ENCODE measurements around the gene SH3GL2.

Gene SH3GL2

DNA sequence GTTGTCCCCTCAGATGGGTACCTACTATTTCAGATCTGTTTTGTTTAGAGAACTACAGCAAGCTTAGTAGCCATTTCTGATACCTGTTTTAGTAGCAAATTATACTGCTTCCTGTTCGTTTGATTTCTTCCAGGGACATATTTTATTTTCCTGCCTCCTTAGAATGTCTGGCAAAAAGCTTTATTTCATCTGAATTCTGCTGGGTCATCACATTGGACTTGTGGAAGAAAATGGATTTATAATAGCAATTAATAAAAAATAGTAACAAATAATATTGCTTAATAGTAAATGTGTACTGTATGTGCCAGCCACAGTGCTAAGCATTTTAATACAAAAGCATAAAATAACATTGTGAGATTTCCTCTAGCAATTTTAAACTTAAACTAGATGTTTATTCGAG, 79.4 kb downstream of the SH3GL2 start:
- no peak for DNase-seq (ENCODE audit: low read depth in 2 of 2)

DNA sequence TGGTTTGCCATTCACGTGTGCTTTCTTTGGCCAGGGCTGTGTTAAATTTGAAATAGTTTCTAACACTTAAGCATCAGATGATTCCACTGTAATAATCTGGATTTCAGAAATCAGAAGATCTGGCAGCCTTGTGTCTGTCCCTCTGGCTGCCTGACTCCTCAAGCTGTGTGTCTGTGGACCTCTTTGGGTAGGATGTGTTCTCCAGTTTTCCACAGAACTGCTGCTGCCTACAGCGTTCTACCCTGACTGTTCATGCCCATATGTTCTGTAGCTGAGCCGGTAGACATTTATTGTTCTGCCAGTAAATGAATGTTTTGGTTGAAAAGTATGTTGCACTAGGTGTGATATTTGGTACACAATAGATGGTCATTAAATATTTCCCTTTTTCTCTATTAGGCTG, 81.3 kb downstream of the SH3GL2 start:
- no peak for DNase-seq (ENCODE audit: low read depth in 2 of 2)

DNA sequence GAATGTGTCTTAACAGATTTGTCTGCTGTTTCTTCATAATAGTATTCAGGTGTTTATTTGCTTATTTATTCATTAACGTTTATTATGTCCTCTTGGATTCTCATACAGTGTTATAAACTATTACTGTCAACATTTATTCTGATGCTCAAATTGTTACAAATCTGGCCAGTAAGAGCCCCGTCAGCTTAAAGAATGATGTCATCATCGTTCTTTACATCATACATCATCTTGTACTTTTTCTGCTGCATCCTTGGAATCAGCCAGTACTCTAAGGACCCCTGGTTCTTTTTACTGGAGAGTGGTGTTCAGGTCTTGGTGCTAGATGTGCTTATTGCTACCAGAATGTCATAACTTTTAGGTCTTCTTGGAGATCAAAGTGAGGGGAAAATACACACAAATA, 86.6 kb downstream of the SH3GL2 start:
- no peak for DNase-seq (ENCODE audit: low read depth in 2 of 2)

DNA sequence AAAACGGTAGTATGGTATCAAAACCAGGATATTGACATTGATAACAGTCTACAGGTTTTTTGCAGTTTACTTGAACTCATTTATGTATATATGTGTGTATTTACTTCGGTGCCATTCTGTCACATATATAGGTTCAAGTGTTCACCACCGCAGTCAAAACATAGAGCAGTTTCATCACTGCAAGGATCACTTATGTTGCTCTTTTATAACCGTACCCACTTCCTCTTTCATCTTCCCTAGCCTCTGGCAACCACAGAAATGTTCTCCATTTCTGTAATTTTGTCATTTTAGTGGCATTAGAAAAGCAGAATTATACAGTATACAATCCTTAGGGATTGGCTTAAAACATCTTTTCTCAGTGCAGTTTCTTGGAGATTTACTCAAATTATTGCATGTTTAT, 90.3 kb downstream of the SH3GL2 start:
- no peak for DNase-seq (ENCODE audit: low read depth in 2 of 2)

DNA sequence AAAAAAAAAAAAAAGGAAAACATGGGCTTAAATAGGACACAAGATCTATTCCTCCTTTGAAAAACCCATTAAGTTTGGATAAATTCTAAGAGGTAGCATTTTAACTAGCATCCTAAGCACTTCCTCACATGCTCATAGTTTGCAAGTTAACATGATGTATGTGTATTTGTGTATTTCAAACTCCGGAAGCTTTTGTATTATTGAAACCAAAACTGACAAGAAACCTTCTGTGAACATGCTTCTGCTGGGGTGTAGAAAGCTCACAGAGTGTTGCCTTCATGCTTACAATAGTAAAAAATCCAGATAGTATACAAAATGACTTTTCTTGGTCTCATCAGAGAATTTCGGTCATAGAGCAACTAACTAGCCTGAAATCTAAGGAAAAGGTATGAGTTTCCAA, 103.8 kb downstream of the SH3GL2 start:
- no peak for DNase-seq (ENCODE audit: low read depth in 2 of 2)

DNA sequence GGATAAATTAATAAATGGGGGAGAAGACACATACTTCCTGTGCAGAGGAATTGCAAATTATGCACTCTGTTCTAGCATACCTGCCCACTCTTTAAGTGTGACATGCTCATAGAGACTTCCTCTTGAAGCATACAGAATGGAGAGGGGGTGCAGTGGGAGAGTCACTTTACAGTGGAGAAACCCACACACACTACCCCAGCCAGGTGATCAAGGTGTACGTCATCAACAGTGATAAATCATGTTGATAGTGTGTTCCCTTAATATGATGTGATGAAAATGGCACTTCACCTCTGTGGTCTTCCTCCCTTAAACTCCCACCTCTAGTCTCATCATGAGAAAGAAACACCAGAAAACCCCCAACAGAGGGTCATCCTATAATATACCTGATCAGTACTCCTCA, 110.0 kb downstream of the SH3GL2 start:
- no peak for DNase-seq (ENCODE audit: low read depth in 2 of 2)

DNA sequence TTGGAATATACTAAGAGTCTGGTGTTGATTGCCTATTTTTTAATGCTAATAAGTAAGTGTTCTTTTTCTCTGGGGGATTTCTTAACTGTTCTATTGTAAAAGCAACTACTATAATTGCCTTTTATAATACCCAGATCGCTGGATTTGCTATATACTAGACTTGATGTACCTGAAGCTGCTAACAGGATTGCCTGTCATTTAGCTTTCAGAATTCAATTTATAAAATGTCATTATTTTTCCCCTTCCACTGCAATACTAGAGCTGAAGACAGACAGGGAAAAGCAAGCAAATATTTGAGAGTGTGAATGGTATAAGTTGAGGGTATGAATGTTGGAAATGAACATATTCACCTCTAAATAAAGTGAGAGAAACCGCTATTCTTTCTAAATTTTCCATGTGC, 115.5 kb downstream of the SH3GL2 start:
- DNase-seq (ENCODE audit: low read depth in 2 of 2), result no peak

DNA sequence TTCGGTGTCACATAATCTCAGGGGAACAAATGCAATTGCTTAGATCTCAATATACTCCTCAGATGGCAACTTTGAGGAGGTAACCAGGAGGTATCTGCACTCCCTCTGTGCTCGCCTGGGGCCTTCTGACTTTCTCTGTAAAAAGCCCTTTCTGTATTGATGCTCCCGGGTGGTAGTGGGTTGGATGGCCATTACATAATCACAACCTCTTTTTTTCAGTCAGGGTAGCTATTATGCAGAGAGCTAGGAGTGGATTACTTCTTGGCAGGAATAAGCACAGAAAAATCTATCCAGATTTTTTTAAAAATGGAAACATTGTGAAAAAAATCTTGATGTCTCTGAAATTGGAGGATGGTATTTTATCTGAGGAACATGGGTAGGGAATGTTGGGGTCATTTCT, 116.6 kb downstream of the SH3GL2 start:
- DNase-seq (ENCODE audit: low read depth in 2 of 2), result no peak

DNA sequence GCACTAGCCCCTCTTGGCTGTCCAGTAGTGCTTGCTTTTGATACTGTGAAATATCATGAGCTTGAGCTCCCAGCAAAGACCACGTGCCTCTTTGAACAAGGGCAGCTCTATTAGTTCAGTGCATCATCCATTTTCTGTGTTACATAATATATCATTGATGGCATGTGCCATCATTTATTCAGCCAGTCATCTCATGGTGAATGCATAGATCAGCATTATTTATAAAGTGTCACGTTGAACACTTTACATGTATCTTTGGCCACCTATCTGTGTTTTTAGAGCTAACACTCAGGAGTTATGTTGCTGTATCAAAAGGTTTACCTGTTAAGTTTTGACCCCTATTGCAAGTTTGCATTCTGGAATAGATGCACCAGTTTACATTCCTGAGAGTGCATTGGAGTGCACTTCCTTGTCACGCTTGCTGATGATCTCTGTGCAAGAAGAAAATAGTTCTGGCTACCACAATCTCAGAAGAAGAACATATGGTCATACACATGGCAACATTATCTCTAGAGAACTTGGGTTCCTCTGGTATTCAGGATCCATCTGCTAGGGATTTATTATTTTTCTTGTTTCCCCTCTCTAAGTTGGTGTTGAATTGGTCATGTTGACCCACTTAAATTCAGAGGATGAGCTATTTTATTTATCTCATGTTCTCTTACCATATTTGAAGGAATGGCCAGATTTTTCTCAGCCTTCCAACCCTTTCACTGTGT, 120.9 kb downstream of the SH3GL2 start:
- no peak for DNase-seq (ENCODE audit: low read depth in 2 of 2)

DNA sequence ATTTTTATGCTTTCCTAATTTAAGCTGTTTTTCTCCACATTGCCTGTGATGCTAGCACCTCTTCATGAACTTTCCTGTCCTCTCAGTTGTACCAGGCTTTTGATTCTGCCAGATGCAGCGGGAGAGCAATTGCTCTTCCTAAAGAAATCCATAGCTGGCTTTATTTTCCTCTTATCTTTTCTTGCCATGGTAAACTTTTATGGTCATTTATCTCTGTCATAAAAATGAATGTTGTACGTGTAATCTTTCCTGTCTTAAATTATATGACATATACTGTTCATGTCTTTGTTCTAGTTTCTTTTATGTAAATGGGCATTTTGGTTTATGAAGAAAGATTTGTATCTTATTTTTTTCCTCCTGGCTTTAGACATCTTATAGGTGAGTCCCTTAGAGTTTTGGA, 127.5 kb downstream of the SH3GL2 start:
- DNase-seq (ENCODE audit: low read depth in 2 of 2), result no peak

DNA sequence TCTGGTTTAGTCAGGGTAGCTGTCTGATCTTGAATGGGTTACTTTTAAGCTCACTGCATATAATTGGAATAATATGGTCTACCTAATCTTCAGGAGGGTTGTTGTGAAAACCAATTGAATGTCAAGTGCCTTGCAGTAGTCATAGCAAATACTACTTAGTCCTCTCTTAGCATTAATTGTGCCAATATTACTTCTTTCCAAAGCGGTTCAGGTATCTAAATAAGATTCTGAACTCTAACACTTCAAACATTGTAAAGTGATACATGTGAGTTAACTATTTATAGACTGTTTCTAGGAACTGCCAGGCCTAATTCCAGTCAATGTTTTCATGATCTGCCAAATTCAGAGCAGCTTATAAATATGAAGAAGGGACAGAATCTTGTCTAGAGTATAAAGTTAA, 140.2 kb downstream of the SH3GL2 start:
- DNase-seq (ENCODE audit: low read depth in 2 of 2), result no peak

DNA sequence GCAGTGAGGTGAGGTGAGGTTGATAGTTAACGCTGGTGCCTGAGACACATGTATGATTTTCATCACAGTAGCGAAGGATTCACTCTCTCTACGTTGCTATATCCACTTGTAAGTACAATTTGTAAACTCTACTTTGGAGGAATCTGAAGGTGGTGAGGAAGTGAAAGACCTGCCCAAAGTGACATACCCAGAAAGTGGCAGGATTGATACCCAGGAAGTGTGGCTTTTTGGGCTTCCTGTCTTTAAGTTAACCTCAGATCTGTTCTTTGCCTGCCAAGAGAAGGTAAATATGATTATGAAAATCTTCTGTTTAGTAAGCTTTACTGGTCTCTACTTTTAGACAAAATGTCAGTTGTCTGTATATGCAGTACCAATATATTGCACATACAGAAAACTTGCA, 143.1 kb downstream of the SH3GL2 start:
- no peak for DNase-seq (ENCODE audit: low read depth in 2 of 2)

DNA sequence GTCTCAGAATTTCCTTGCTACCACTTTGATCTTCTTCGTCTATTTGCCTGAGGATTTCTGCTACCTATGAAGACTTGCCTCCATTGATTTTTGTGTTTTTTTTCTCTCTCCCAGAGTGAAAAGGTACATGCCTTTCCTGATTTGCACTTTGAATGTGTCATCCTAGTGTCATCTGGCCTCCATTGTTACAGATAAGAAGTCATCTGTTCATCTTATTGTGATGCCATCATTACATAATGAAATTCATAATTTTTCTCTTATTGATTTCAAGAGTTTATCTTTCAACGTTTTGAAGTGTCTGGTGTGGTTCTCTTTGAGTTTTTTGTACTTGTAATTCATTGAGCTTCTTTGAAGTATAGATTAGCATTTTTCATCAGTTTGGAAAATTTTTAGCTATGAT, 144.8 kb downstream of the SH3GL2 start:
- DNase-seq (ENCODE audit: low read depth in 2 of 2), result no peak

DNA sequence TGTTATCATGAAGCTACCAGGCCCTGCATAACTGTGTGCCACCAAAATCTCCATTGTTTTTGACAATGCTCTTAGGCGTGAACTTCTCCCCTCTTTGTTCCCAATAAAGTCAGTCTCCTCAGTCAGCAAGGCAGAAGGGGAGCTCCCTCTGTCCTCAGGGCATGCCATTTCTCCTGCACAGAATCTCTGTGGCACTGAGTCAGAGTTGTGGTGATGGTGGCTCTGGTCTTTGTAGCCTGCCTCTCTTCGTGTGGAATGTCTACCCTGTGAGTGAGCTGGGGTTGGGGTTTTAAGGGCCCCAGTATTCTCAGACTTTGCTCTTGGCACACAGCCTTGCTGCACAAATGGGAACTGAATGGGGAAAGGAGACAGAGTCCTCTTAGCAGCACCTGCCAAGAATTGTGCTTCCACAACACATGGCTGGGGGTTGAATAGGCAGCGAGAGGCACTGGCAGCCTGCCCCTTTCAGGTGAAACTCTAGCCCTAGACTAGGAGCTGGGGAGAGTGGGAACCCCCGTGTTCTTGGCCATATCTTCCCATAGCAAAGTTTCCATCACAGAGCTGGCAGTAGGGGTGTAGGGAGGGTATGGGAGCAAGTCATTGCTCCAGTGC, 146.6 kb downstream of the SH3GL2 start:
- no peak for DNase-seq (ENCODE audit: low read depth in 2 of 2)

DNA sequence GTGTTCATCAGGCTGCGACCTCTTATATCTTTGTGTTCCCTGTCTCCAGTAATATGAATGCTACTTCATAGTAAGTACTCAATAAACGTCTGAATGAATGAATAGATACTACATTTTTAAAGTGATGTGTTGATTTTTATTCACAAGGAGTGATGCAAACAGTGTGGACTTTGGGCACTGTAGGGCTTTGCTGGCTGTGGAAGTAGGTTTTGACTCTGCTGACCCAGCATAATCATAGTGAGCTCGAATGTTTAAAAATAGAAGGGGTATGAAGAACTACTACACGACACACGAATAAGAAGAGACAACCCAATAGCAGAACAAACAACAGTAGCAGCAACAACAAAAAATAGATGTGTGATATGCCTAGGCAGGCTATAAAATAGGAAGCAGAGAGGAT, 147.4 kb downstream of the SH3GL2 start:
- no peak for DNase-seq (ENCODE audit: low read depth in 2 of 2)

DNA sequence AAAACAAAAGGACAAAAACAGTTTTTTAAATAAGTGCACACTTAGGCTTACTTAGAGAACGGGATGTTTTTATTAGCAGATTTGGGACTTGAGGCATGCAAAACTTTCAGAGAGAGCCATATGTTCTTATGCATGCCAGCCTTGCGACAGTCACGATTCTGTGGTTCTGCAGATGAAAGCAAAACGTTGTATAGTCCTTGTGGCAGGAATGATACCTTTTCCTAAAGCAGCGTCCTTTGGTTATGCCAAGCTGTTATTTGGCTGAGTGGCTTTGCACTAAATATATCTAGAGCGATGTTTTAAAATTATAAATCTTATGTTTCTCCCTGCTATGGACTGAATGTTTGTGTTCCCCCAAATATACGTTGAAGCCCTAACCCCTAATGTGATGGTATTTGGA, 152.0 kb downstream of the SH3GL2 start:
- no peak for DNase-seq (ENCODE audit: low read depth in 2 of 2)

DNA sequence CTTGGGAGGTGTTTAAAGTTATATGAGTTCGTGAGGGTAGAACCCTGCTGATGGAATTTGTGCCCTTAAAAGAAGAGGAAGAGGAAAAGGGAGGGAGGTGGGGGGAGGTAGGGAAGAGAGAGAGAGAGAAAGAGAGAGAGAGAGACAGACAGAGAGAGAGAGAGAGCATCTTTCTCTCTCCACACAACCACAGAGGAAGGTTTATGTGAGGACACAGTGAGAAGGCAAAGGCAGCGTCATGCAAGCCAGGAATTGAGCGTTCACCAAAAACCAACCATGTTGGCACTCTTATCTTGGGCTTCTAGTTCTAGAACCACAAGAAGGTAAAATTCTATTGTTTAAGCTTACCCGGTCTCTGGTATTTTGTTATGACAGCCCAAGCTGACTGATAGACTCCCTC, 152.4 kb downstream of the SH3GL2 start:
- no peak for DNase-seq (ENCODE audit: low read depth in 2 of 2)

DNA sequence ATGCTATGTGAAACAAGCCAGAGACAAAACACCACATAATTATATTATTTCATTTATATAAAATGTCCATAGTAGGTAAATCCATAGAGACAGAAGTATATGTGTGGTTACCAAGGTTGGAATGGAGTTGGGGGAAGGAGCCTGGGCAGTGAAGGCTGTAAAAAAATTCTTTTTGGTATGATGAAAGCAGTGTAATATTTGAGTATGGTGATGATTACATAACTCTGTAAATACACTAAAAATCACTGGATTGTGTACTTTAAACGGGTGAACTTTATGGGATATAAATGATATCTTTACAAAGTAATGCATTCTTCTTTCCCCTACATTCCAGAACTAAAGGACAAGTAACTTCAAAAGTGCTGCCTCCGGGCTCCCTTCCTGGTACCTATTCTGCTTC, 155.8 kb downstream of the SH3GL2 start:
- DNase-seq (ENCODE audit: low read depth in 2 of 2), result no peak

DNA sequence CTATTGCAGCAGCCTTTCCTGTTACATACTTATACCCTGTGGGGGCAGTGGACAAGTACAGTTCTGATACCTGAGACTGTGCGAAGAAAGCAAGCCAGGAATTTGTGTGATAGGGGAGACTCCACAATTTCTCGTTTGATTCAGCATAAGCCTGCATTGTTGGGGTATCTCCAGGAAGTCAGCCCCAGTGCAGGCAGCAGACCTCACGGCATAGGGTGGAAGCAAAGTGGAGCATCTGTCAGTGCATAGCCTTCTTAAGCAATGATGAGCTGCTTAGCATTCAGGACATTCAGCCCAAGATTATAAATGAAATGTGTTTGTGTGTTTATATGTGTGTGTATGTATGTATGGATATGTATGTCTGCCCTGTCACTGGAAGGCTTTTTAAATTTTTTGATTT, 157.0 kb downstream of the SH3GL2 start:
- DNase-seq (ENCODE audit: low read depth in 2 of 2), result no peak

DNA sequence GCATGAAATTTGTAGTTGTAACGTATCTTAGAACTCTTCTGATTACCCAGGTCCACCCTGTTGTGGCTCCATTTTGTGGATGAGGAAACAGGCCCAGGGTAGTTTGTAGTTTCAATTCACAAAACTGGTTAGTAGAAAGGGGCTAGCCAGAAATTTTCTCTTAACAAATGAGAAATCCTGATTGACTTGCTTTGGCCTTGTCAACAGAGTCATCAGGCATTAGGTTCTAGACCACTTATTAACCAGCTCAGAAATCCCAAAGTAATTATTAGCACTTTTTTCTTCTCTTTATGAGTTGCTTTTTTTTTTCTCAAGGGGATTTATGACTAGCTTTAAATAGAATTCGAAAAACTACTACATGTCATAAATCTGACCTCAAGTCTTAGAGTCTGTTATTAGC, 160.2 kb downstream of the SH3GL2 start:
- no peak for DNase-seq (ENCODE audit: low read depth in 2 of 2)

DNA sequence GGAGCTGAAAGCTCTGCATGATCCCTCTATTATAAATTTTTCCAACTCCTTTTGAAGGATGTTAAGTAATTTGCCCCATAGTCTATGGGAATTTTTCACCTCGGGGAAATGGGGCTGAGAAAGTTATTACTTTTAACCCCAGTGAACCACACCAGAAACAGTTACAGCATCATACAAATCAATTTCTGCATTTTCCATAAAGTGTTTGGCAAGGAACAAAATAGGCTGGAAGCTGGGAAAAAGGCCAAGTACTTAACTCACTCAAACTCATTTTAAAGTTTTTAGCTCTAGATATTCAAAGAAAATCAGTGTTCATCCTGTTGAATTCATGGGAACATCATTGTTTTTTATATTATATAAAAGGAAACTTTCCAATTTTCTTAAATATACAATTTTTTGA, 160.9 kb downstream of the SH3GL2 start:
- DNase-seq (ENCODE audit: low read depth in 2 of 2), result no peak

DNA sequence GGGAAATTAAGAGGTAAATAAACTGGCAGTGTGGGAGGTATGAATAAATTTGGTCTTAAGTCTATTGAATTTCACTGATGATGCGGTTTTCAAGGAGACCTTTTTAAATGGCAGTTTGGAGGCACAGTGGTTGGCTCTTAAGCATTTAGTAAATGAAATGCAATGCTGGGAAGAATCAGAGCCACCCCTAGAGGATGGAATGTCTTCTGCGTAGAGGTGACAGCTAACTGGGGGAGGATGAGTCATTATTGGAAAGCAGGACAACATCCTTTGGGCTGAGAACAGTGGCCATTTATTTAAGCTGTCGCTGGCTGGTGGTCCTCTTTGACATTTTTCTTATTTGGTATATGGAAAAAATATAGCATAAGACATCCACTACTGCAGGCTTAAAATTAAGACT, 163.2 kb downstream of the SH3GL2 start:
- no peak for DNase-seq (ENCODE audit: low read depth in 2 of 2)

DNA sequence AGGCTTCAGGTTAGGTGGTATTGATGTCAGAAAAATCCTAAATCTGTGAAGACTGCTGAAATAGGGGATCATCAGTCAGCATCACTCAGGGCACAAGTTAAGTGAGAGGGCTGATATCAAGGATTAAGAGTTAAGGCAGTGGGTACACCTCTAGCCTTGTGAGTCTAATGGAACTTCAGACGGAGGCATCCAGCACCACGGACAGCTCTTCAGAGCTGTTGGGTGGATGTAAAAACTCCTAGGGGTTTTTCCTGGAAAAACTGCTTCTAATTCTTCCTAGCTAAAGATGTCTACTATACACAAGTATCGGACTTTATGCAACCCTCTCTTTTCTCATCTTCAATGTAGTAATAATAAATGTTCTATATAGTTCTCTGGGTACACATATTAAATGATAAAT, 165.9 kb downstream of the SH3GL2 start:
- no peak for DNase-seq (ENCODE audit: low read depth in 2 of 2)

DNA sequence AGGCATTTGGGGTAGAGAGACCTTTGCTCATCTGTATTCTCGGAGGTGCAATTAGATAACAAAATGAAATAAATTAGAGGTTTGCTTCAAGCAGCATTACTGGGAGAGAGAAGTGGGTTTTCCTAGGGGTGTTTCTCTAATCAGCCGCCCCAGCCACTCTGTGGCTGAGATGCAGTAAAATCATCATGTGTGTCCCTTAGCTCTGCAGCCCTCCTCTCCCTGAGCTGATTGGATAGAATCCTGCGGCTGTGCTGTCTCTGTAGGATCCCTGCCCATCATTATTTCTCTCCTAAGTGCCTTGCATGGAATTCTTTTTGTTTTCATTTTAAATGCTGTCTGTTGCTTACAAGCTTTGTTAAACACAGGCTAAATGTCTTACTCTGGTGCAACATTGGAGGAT, 171.4 kb downstream of the SH3GL2 start:
- DNase-seq (ENCODE audit: low read depth in 2 of 2), result no peak

Measured in stimulated activated CD4-positive, alpha-beta T cell treated with anti-CD3 and anti-CD28 coated beads, Interleukin-4, amount 100 ng/mL, for 48 hours (primary cell).